ENCODE data around the gene DISC1.
"Not testable (repeated sequence)": the region's sequence is repeated elsewhere in the genome, so short reads cannot be mapped to it uniquely, and the experiment has no call there.

DNA sequence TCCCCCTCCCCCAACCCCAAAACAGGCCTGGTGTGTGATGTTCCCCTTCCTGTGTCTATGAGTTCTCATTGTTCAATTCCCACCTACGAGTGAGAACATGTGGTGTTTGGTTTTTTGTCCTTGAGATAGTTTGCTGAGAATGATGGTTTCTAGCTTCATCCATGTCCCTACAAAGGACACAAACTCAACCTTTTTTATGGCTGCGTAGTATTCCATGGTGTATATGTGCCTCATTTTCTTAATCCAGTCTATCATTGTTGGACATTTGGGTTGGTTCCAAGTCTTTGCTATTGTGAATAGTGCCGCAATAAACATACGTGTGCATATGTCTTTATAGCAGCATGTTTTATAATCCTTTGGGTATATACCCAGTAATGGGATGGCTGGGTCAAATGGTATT lies 102.4 kb downstream of the DISC1 start:
- TF ChIP-seq CTCF (IDR thresholded peaks at IDR 0.05; ENCODE audit: insufficient read depth, low read length, poor library complexity, severe bottlenecking); EZH2phosphoT487 (conservative IDR thresholded peaks at IDR 0.05; ENCODE audit: low read length): not testable (repeated sequence)
